NCI-H1417 treated with DMSO at 0.1 percent for 48 hours (cell line): ENCODE results near the gene ASB2.

Experiments used
- DNase-seq: peaks from one replicate; lab custom pipeline; 2025; lab: John Stamatoyannopoulos, UW

Gene ASB2

GRCh38 chr14:93926873-93927799 lies 49.2 kb downstream of the ASB2 start, which contains the start of gene FAM181A:
Gene FAM181A (plus strand): TSS chr14:93927344. CDS start chr14:93928286, 942 bp downstream.
- DNase-seq = no peak

- no peak for DNase-seq
Observed at GRCh38 chr14:93926245-93926872, 50.0 kb downstream of the ASB2 start.

- no peak for DNase-seq
Observed at GRCh38 chr14:93925374-93925895, 50.9 kb downstream of the ASB2 start.

GRCh38 chr14:93924592-93925355 lies 51.6 kb downstream of the ASB2 start:
- no peak for DNase-seq

GRCh38 chr14:93923626-93924025 lies 52.7 kb downstream of the ASB2 start:
- no peak for DNase-seq

- DNase-seq = no peak
Observed at GRCh38 chr14:93921001-93921806, 55.2 kb downstream of the ASB2 start.

GRCh38 chr14:93917141-93917540 lies 59.2 kb downstream of the ASB2 start:
- no peak for DNase-seq

GRCh38 chr14:93916498-93916897 lies 59.9 kb downstream of the ASB2 start:
- no peak for DNase-seq

GRCh38 chr14:93915800-93916199 lies 60.6 kb downstream of the ASB2 start:
- no peak for DNase-seq

GRCh38 chr14:93915070-93915705 lies 61.2 kb downstream of the ASB2 start:
- no peak for DNase-seq

GRCh38 chr14:93914278-93914677 lies 62.1 kb downstream of the ASB2 start:
- DNase-seq = no peak

GRCh38 chr14:93912782-93913181 lies 63.6 kb downstream of the ASB2 start:
- no peak for DNase-seq

GRCh38 chr14:93911975-93912615 lies 64.3 kb downstream of the ASB2 start:
- no peak for DNase-seq

GRCh38 chr14:93909429-93910128 lies 66.8 kb downstream of the ASB2 start:
- no peak for DNase-seq

GRCh38 chr14:93906341-93907329 lies 69.7 kb downstream of the ASB2 start:
- DNase-seq = no peak

- DNase-seq = no peak
Observed at GRCh38 chr14:93905623-93906022, 70.7 kb downstream of the ASB2 start.

GRCh38 chr14:93903342-93904184 lies 72.8 kb downstream of the ASB2 start:
- DNase-seq = no peak
